Activated naive CD4-positive, alpha-beta T cell treated with Interleukin-2 at 50 U/mL for 16 hours (primary cell): ENCODE measurements around the gene CCDC136.

ENCODE experiments used
- DNase-seq: peaks from one replicate; pipeline ENCODE4 v3.0.0-alpha.2; 2020

CCDC136 gene

DNA sequence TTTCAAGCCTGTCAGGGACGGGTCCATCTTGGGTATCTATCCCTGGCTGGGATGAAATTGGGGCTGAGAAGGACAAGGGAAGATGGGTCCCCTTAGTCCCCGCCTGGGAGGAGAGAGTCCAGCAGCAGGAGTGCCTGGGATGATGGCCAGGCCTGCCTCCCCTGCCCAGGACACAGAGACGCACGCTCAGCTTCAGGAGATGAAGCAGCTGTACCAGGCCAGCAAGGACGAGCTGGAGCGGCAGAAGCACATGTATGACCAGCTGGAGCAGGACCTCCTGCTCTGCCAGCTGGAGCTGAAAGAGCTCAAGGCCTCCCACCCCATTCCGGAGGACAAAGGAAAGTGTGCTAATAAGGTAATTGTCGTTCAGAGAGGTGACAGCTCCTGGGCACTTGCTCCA, 15.4 kb downstream of the CCDC136 start:
- DNase-seq, result no peak

DNA sequence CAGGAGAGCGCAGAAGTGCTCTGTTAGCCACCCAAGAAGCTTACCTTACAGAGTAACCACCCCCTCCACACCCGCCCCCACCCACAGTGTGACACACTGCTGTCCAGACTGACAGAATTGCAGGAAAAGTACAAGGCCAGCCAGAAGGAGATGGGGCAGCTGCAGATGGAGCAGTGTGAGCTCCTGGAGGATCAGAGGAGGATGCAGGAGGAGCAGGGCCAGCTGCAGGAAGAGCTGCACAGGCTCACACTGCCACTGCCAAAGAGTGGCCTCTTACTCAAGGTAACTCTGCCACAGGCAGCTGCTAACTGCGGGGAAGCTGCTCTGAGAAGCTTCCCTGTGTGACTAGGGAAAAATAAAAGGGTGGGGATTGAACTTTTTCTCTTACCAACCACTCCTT, 17.6 kb downstream of the CCDC136 start:
- no peak for DNase-seq

DNA sequence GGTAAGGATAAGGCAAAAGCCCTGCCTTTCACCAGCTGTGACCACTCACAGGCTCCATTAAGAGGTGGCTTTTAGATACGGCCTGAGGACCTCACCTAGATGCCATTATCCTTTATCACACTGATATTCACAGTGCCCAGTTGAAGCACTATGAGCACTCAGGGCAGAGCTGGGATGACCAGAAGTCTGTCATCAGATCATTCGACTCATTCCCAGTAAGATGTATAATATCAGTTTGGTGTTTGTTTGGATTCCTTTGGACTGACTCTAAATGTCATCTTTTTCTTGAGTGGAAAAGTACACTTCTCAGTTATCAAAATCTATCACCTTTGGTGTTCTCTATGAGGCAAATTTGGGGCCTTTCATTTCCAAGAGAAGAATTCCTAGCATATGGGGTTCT, 18.7 kb downstream of the CCDC136 start:
- DNase-seq, result no peak

GRCh38 chr7:128810997-128811396, 19.2 kb downstream of the CCDC136 start:
- no peak for DNase-seq

DNA sequence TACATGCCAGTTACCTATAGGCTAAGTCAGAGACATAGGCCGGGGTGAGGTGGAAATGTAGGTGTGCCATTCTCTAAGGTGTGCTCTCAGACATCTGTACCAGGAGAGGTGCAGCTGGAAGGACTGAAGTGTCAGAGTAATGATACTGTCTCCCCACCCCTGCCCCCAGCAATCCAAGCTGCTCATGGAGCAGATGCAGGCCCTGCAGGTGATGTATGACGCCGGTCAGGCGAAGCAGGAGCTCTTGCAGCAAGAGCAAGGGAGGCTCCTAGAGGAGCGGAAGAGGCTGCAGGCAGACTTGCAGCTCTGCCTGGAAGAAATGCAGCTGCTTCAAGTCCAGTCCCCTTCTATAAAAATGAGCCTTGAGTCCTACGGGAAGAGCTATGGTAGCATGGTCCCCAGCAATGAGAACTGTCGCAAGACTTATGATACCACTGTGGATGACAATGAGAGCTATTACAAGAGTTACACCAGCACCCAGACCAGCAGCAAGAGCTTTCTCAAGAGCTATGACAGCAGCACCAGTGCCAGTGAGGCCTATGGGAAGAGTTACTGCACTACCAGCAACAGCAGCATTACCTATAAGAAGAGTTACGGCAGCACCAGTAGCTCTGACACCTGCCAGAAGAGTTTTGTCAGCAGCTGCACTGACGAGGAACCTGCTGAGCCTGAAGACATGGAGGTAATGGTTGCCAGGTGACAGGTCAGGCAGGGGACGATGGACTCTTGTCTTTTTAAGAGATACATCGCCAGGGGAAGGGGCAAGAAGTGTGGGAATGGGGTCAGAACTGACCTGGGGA, 20.1 kb downstream of the CCDC136 start:
- DNase-seq, result no peak

DNA sequence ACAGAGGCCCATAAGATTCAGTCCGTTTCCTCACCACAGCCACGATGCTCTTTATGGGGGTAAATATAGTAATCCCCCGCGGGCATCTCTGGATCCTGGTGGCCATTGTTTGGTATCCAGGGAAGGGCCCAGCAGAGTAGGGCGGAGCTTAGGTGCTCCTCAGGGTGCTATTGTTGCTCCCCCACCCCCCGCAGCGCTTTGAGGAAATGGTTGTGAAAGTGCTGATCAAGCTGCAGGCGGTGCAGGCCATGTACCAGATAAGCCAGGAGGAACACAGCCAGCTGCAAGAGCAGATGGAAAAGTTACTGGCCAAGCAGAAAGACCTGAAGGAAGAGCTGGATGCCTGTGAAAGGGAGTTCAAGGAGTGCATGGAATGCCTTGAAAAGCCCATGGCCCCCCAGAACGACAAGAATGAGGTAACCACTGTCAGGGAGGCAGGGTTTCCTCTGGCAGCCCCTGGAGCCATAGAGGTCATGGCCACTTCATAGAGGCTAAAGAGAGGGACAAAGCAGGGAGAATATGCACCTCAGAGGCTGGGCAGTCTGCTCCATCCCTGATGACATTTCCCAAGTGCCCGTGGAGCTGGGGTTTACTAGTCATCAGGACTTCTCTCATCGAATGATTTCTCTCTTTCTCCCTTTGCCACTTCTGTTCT, 20.9 kb downstream of the CCDC136 start:
- DNase-seq, result no peak

GRCh38 chr7:128814499-128814898, 22.7 kb downstream of the CCDC136 start:
- DNase-seq, result no peak

DNA sequence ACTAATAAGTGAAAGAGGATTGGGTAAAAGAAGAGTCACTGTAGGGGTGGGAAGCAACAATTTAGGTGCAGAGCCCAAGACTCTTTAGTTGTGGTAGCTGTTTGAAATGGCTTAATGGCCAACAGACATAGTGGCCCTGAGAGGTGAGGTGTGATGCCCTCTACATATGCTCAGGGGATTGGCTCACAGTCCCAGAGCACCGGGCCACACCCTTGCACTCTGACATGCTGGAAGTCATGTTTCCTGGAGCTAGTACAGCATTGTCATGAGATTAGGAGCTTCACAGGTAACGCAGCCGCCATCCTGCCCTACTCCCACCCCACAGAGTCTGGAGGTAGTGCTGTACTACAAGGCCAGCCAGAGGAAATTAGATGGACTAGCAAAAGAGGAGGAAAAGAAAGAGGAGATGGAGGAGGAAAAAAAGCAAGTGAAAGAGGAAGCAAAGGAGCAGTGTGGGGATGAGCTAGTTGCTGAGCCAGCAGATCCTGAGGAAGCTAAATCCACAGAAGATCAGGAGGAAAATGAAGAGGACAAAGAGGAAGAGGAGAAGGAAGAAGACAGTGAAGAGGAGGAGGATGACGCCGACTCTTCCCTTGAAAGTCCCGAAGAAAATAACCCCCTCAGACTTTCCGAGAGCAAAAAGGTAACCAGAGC, 23.6 kb downstream of the CCDC136 start:
- DNase-seq, result no peak

DNA sequence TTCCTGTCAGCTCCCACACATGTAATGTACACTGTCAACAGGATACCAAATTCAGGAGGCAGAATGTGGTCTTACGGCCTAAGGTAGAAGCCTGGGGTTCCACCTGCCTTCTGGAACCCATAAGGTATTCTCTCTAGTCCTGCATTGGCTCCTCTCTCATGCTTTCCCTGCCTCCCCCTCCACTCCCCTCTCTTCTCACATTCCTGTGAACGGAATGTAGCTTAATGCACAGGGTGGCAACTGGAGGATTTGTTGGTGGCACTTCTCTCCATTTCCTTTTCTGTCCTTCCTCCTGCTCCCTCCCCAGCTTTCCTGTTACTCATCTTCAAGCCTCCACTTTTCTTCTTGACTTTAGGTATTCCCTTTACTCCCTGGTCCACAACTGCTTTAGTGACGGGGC, 26.9 kb downstream of the CCDC136 start:
- DNase-seq, result no peak

- DNase-seq, result no peak
Observed at GRCh38 chr7:128821724-128822123, 30.0 kb downstream of the CCDC136 start.

GRCh38 chr7:128826512-128826911, 34.7 kb downstream of the CCDC136 start:
- no peak for DNase-seq

GRCh38 chr7:128826916-128827247, 35.1 kb downstream of the CCDC136 start:
- DNase-seq, result no peak

DNA sequence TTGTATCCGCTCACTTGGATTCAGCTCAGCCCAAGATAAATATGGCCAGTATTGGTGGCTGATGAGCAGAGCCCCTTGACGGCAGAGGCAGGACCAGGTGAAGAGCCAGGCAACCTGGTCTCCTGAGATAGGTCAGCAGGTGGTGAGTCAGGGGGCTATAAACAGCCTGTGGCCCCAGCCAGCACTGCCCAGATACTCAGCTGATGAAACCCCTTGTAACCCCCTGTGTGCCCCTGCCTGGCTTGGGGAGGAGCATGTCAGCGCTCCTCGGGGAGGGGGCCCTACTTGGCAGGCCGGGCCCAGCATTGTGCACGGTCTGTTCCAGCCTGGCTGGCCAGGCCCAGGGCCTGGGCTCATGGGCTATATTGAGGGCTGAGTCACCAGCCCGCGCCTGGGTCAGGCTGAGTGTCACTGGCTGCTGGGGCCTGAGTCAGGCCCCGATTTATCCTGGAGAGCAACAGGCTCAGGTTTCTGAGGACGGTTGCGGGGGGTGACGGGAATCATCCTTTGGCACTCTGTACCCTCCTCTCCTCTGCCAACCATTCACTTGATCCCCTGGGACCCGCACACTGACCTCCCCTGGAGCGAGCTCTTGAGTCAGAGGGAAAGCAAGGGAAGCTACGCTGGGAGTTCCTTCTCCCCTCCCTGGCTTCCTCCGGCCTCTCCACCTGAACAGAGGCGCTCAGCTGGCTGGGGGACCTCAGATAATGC, 35.6 kb downstream of the CCDC136 start:
- DNase-seq, result no peak

GRCh38 chr7:128827971-128828711, 36.4 kb downstream of the CCDC136 start:
- no peak for DNase-seq

DNA sequence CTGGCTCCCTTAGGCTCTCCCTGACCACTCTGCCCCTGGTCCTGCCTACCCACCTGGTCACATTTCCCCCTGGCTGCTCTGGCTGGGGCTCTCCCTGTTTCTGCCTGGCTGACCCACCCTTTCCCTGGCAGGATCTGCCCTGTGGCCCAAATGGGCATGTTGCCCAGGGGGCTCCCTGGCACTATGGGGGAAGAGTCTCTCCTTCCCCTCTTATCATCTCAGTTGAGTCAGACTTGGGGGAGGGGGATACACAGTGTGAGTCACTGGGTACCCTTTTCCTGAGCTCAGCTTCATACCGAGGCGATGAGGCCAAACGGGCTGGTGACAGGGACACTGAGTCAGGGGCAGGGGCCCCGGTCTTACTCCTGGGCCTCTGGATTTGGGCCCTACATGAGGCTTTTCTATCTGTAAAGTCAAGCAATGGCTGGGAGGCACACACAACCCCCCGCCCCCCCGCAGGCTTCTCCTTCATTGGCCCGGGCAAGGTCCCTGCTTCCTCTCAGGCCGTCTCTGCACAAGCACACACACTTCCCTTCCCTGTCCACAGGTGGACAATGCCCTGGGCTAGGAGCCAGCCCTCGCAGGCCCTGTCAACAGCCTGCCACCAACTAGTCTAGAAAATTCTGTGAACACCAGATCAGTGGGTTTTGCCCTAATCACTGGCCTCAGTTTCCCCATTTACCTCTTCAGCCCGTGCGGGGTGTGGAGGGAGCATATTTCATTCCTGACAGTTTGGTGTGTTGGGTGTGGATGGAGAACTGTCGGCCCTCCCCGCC, 37.8 kb downstream of the CCDC136 start:
- no peak for DNase-seq

DNA sequence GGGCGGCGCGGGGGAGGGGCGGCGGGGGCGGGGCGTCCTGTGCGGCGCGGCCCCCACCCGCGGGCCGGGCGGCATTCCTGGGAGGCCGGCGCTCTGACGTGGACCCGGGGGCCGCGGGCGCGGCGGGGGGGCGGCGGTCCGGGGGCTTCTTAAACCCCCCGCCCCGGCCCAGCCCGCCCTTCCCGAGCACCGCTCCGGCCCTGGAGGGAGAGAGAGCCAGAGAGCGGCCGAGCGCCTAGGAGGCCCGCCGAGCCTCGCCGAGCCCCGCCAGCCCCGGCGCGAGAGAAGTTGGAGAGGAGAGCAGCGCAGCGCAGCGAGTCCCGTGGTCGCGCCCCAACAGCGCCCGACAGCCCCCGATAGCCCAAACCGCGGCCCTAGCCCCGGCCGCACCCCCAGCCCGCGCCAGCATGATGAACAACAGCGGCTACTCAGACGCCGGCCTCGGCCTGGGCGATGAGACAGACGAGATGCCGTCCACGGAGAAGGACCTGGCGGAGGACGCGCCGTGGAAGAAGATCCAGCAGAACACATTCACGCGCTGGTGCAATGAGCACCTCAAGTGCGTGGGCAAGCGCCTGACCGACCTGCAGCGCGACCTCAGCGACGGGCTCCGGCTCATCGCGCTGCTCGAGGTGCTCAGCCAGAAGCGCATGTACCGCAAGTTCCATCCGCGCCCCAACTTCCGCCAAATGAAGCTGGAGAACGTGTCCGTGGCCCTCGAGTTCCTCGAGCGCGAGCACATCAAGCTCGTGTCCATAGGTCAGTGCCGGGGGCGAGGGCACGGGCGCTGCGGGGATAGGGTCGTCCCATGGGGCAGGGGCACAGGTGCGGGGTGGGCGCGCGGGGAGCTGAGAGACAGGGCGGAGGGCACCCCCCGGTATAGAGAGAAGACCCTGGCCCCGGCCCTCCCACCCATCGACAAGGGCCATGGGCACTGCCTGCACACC, 38.7 kb downstream of the CCDC136 start, which contains the start of gene FLNC:
TSS of gene FLNC (plus strand) at position 176 of the 947 bp plus-strand sequence. CDS start at position 408, 232 bp downstream.
- peak; percentile 46 for DNase-seq

DNA sequence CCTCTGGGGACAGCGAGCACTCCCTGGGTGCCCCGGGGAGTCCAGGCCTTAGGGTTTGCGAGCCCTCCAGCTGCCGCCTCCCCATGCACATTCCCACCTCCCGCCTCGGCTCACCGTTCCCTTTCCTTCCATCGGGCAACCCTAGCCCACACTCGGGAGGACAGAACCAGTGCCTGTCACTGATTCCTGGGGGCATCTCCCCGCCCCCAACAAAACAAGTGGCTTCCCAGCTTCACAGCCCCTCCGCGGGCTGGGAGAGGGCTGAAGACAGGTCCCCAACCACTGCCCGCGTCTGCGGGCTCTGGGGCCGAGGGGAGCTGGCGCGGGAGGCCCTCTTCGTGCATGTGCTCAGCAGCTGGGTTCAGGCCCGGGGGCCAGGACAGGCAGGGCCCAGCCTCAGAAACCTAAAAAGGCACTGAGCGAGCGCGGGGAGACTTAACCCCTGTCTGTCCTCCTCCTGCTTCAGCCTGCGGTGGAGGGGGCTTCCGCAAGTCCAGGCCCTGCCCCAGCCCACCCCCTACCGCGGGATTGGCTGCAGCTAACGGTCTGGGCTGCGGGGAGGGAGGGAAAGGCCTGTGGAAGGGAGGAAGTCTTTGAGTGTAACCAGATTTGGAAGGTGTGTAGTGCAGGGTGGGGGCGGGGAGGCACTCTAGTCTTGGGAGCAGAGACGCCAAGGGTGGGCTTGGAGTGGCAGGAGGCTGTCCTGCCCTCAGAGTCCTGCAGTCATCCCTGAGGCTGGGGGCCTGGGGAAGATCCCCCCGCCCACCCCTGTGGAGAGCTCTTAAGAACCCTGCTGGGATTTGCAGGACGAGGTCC, 39.6 kb downstream of the CCDC136 start:
- no peak for DNase-seq

GRCh38 chr7:128831994-128832879, 40.5 kb downstream of the CCDC136 start:
- no peak for DNase-seq

DNA sequence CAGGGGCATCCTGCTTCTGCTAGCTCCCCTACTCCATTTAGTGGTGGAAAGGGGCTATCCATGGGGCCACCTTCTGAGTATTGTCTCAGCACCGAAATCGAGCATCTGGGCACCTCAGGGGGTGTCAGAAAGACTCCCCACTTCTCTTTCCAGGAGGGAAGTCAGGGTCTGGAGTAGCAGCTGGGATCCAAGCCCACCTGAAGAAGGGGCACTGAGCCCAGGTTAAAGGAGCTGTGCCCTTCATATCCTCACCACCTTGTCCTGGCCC, 41.0 kb downstream of the CCDC136 start:
- no peak for DNase-seq
